ENCODE data around the gene NAA40. TPM values are rescaled to one million over a fixed set of nuclear protein-coding genes. Genes with fewer than 3 reads are reported as not detected.

The NAA40 gene
- total RNA-seq, 1 experiment from 2014 or later = 44.4 TPM

DNA sequence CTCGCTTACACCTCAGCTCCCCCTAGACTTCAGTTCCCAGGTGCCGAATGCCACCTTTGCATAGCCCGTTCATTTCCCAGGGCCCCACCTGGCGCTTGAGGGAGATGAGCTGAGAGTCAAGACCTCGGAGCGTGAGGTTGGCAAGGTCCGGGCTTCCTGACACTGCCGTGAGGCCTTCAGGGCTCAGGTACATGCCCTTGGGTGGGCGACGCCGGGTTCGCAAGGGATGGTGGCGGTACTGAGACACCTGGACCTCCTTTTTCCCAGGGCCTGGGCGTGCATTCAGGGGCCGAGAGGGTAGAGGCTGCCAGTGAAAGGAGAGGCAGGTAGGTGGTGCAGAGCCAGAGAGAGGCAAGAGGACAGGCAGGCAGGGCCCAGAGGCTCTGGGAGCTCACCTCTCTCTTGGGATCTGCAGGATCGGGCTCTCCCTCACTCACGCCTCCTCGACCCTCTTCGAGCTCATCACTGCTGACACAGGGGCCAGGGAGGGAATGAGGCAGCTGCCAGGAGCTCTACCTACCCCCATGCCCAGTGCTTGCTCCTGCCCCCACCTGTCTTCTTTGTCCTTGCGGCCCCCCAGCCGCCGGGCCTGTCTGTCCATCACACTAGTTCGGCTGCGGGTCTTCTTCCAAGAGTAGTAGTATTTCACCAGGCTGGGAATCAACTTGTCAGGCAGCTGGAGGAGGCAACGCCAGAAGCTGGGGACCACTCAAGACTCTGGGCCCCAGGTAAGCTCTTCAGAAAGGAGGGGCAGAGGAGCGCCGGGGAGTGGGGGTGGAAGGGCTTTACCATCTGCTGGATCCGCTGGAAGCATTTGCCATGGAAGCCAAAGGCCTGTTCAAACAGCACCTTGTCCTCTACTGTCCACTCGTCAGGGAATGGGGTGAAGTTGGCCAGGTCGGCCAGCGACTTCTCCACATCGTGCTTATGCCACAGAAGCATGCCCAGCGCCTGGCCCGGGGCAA, 24.7 kb upstream of the NAA40 start:
- no peak overlapping the region for H4K5ac ChIP-seq (ENCODE audit: insufficient read length, low read depth, low read length)
- peaks cover 5% of the 10 kb centered on the region; the same call in 1 of the 2 replicates for H3K79me2 ChIP-seq (ENCODE audit: insufficient read depth, low read length)
- Mint-ChIP-seq H3K9me3 (no peaks in the 10 kb centered on the region), H3K4me3 (peak overlapping the region; percentile 67 to 92; a peak in 3 of 5 replicates), H3K36me3 (ENCODE audit: insufficient read depth in 1 of 3, low read depth in 3 of 3) (peaks cover 15 to 32% (median 27%) of the 10 kb centered on the region in 3 experiments; a peak in 6 of 7 replicates), H3K4me1 (peaks cover 31 to 42% of the 10 kb centered on the region in 2 experiments), H3K27ac (peak overlapping the region in 2 of 3 experiments; percentile 63 to 80; a peak in 1 of 7 replicates), H3K27me3 (ENCODE audit: low read depth) (no peaks in the 10 kb centered on the region; the same call in 1 of the 2 replicates)
- H2BK5ac ChIP-seq (ENCODE audit: insufficient read length, low read length) = no peak overlapping the region
- no peak overlapping the region for H3K18ac ChIP-seq (ENCODE audit: insufficient read length, low read depth, low read length)
- H3K79me1 ChIP-seq (ENCODE audit: insufficient read depth, low read depth, low read length, poor library complexity, severe bottlenecking) = no peaks in the 10 kb centered on the region
- H3K4me1 ChIP-seq (ENCODE audit: insufficient read depth, low read length) = no peaks in the 10 kb centered on the region
- no peak overlapping the region for H2BK15ac ChIP-seq (ENCODE audit: low read depth, low read length)
- H3K56ac ChIP-seq (ENCODE audit: insufficient read length, low read depth, low read length) = no peak overlapping the region
- no peak overlapping the region for H4K91ac ChIP-seq (ENCODE audit: insufficient read length, low read depth, low read length)
- TF ChIP-seq, protein P1, sequence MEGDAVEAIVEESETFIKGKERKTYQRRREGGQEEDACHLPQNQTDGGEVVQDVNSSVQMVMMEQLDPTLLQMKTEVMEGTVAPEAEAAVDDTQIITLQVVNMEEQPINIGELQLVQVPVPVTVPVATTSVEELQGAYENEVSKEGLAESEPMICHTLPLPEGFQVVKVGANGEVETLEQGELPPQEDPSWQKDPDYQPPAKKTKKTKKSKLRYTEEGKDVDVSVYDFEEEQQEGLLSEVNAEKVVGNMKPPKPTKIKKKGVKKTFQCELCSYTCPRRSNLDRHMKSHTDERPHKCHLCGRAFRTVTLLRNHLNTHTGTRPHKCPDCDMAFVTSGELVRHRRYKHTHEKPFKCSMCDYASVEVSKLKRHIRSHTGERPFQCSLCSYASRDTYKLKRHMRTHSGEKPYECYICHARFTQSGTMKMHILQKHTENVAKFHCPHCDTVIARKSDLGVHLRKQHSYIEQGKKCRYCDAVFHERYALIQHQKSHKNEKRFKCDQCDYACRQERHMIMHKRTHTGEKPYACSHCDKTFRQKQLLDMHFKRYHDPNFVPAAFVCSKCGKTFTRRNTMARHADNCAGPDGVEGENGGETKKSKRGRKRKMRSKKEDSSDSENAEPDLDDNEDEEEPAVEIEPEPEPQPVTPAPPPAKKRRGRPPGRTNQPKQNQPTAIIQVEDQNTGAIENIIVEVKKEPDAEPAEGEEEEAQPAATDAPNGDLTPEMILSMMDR (conservative IDR thresholded peaks at IDR 0.05) = no peak
- H2AFZ ChIP-seq (ENCODE audit: low read length) = no peak overlapping the region
- H4K8ac ChIP-seq (replicated peaks; ENCODE audit: insufficient read length, low read depth, low read length) = no peak overlapping the region
- no peak overlapping the region for H3K4ac ChIP-seq (ENCODE audit: low read depth, low read length)
- H2AK5ac ChIP-seq (ENCODE audit: insufficient read length, low read length) = no peak overlapping the region
- no peak overlapping the region for H3K27ac ChIP-seq (ENCODE audit: insufficient read length, low read depth, low read length)
- H3T11ph ChIP-seq (ENCODE audit: low read length) = no peak overlapping the region
- H3K9ac ChIP-seq (ENCODE audit: extremely low read depth, insufficient read length, low read length) = no peak overlapping the region
- no peak overlapping the region for H2BK120ac ChIP-seq (ENCODE audit: low read depth, low read length, poor library complexity, severe bottlenecking)
- no peak overlapping the region for H2BK20ac ChIP-seq (ENCODE audit: low read depth, low read length, poor library complexity, severe bottlenecking)
- no peak overlapping the region for H3K14ac ChIP-seq (ENCODE audit: insufficient read depth, low read length)
- H3K4me2 ChIP-seq (ENCODE audit: insufficient read depth, insufficient read length, low read length) = no peak overlapping the region
- H4K20me1 ChIP-seq (ENCODE audit: control insufficient read depth, insufficient read depth, insufficient read length) = no peaks in the 10 kb centered on the region
- H3K9me3 ChIP-seq (ENCODE audit: control insufficient read depth, low read depth, low read length) = no peaks in the 10 kb centered on the region
- H3K27me3 ChIP-seq (ENCODE audit: insufficient read depth, low read length) = no peaks in the 10 kb centered on the region
- no peak overlapping the region for H2BK12ac ChIP-seq (ENCODE audit: insufficient read length, low read depth, low read length)
- WGBS (ENCODE audit: extremely low coverage, insufficient read length, low lambda C conversion rate) = no CpG with 5 or more reads among the region's 34 CpGs
- DNase-seq = no peak
- H3K23me2 ChIP-seq (ENCODE audit: insufficient read length, low read depth, low read length, poor library complexity, severe bottlenecking) = peaks cover 26% of the 10 kb centered on the region
- no peak overlapping the region for H3K23ac ChIP-seq (ENCODE audit: insufficient read length, low read depth, low read length)

Data from H9 (cell line).